Measurements from ENCODE around the gene CSMD2. TPM values are rescaled to one million over a fixed set of nuclear protein-coding genes. Genes with fewer than 3 reads are reported as not detected.

CSMD2 gene
- total and polyA plus RNA-seq, 2 experiments from 2014 or later, result 5.3 to 16.6 TPM

DNA sequence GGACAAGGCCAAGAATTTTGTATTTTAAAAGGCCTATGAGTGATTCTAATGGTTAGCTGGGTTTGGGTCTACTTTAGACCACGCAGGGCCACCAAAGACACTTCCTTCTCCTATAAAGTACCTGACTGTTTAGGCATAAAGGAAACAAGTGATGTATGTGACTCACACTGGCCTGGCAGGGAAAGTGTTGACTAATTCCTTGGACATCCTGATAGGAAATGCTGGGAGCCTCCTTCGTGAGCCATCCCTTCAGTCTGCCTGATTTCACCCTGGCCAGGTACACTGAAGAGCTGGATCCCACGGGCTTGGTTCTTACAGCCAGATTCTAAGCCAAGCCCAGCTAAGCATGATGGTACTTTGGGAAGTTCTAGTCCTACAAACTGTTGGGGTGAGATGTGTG is 401.6 kb downstream of the CSMD2 start (continued):
- no peak for TF ChIP-seq REST (IDR thresholded peaks at IDR 0.05; ENCODE audit: unreplicated experiment)

GRCh38 chr1:33762962-33763361 is 402.1 kb downstream of the CSMD2 start:
- H3K9me3 Mint-ChIP-seq, result no peaks in the 10 kb centered on the region
- no peak overlapping the region for H3K27ac Mint-ChIP-seq
- H3K4me3 Mint-ChIP-seq, result no peak overlapping the region
- ATAC-seq (no peak), DNase-seq (ENCODE audit: low spot score) (no peak)
- Histone ChIP-seq H3K36me3 (ENCODE audit: insufficient read depth) (no peaks in the 10 kb centered on the region), H3K27ac (ENCODE audit: low read depth) (no peak overlapping the region), H3K4me3 (no peak overlapping the region), H3K9me2 (ENCODE audit: insufficient read depth) (peaks cover 5% of the 10 kb centered on the region), H3K4me2 (no peak overlapping the region), H3K27me3 (ENCODE audit: insufficient read depth) (no peaks in the 10 kb centered on the region), H3K4me1 (ENCODE audit: insufficient read depth) (no peaks in the 10 kb centered on the region), H2AFZ (no peak overlapping the region), H4K20me1 (replicated peaks; ENCODE audit: insufficient read depth) (no peaks in the 10 kb centered on the region), H3K79me2 (replicated peaks; ENCODE audit: insufficient read depth) (no peaks in the 10 kb centered on the region), H3F3A (replicated peaks; ENCODE audit: low read depth) (no peaks in the 10 kb centered on the region)
- peaks cover 2% of the 10 kb centered on the region for H3K27me3 Mint-ChIP-seq (ENCODE audit: insufficient read depth, low read depth, poor library complexity)
- H3K4me1 Mint-ChIP-seq, result no peaks in the 10 kb centered on the region
- TF ChIP-seq EZH2 (IDR thresholded peaks at IDR 0.05; ENCODE audit: low read depth, unreplicated experiment), result no peak
- no peak for TF ChIP-seq CREB1 (CRISPR knock-in tag; IDR thresholded peaks at IDR 0.05; ENCODE audit: low read depth)
- no peaks in the 10 kb centered on the region; the same call in 2 of the 3 replicates for H3K36me3 Mint-ChIP-seq (ENCODE audit: low read depth)

- Histone ChIP-seq H3K4me3 (no peak overlapping the region), H3K4me1 (ENCODE audit: insufficient read depth) (no peaks in the 10 kb centered on the region), H4K20me1 (replicated peaks; ENCODE audit: insufficient read depth) (no peaks in the 10 kb centered on the region), H3K9me2 (ENCODE audit: insufficient read depth) (peaks cover 5% of the 10 kb centered on the region), H3K27me3 (ENCODE audit: insufficient read depth) (no peaks in the 10 kb centered on the region), H2AFZ (no peak overlapping the region), H3K27ac (ENCODE audit: low read depth) (no peak overlapping the region), H3K36me3 (ENCODE audit: insufficient read depth) (no peaks in the 10 kb centered on the region), H3K4me2 (no peak overlapping the region), H3F3A (replicated peaks; ENCODE audit: low read depth) (no peaks in the 10 kb centered on the region), H3K79me2 (replicated peaks; ENCODE audit: insufficient read depth) (no peaks in the 10 kb centered on the region)
- Mint-ChIP-seq H3K4me1 (no peaks in the 10 kb centered on the region), H3K9me3 (peaks cover 3% of the 10 kb centered on the region; the same call in 1 of the 3 replicates), H3K27ac (no peak overlapping the region), H3K4me3 (no peak overlapping the region), H3K27me3 (ENCODE audit: insufficient read depth, low read depth, poor library complexity) (peaks cover 2% of the 10 kb centered on the region), H3K36me3 (ENCODE audit: low read depth) (peaks cover 4% of the 10 kb centered on the region; the same call in 2 of the 3 replicates)
- ATAC-seq, result no peak
- DNase-seq (ENCODE audit: low spot score), result no peak
- no peak for TF ChIP-seq POLR2AphosphoS5 (IDR thresholded peaks at IDR 0.05; ENCODE audit: low read depth)
- TF ChIP-seq EZH2 (IDR thresholded peaks at IDR 0.05; ENCODE audit: low read depth, unreplicated experiment), result no peak
- TF ChIP-seq ZNF331 (CRISPR knock-in tag; IDR thresholded peaks at IDR 0.05; ENCODE audit: low read depth), result no peak
- no peak for TF ChIP-seq CREB1 (CRISPR knock-in tag; IDR thresholded peaks at IDR 0.05; ENCODE audit: low read depth)
- TF ChIP-seq ZNF462 (CRISPR knock-in tag; IDR thresholded peaks at IDR 0.05), result no peak
- no peak for TF ChIP-seq STAT1 (IDR thresholded peaks at IDR 0.05; ENCODE audit: unreplicated experiment)
- TF ChIP-seq JUNB (IDR thresholded peaks at IDR 0.05; ENCODE audit: unreplicated experiment), result no peak
Measured at GRCh38 chr1:33762109-33762830, 402.8 kb downstream of the CSMD2 start.
